Muscle of arm (tissue), 12 donors: Measurements from ENCODE around the gene RIN3. TPM values are rescaled to one million over a fixed set of nuclear protein-coding genes. Genes with fewer than 3 reads are reported as not detected.

Experiments used
- DNase-seq: peaks from one replicate; pipeline ENCODE4 v3.0.0-alpha.2; 2013
- polyA plus RNA-seq, 12 donors: library from polyadenylated mRNA; unstranded; fragments of 120-200 nt; gene quantifications; one replicate each; pipeline ENCODE4 v1.2.1, GENCODE V29; 2013; ENCODE audit not compliant: insufficient read length in 12 of 12

The RIN3 gene
- polyA plus RNA-seq, 12 donors: 9.8 to 50.6 (median 12.1) TPM; not detected in 1

GRCh38 chr14:92645841-92646478 lies 132.4 kb downstream of the RIN3 start:
- DNase-seq: no peak

GRCh38 chr14:92646952-92647796 lies 133.6 kb downstream of the RIN3 start:
- peak; percentile 55 for DNase-seq

GRCh38 chr14:92647797-92648279 lies 134.3 kb downstream of the RIN3 start:
- no peak for DNase-seq

- DNase-seq: no peak
Measured at GRCh38 chr14:92649066-92649465, 135.5 kb downstream of the RIN3 start.

- no peak for DNase-seq
Measured at GRCh38 chr14:92649934-92650545, 136.5 kb downstream of the RIN3 start.

- no peak for DNase-seq
Measured at GRCh38 chr14:92650581-92651105, 137.1 kb downstream of the RIN3 start.

GRCh38 chr14:92651106-92651757 lies 137.7 kb downstream of the RIN3 start:
- DNase-seq: no peak

- no peak for DNase-seq
Measured at GRCh38 chr14:92651758-92652406, 138.3 kb downstream of the RIN3 start.

- no peak for DNase-seq
Measured at GRCh38 chr14:92652413-92653151, 139.0 kb downstream of the RIN3 start.

- DNase-seq: no peak
Measured at GRCh38 chr14:92653162-92653651, 139.6 kb downstream of the RIN3 start.

GRCh38 chr14:92654239-92654901 lies 140.8 kb downstream of the RIN3 start:
- no peak for DNase-seq

- no peak for DNase-seq
Measured at GRCh38 chr14:92655419-92656201, 142.0 kb downstream of the RIN3 start.

- no peak for DNase-seq
Measured at GRCh38 chr14:92656306-92657081, 142.9 kb downstream of the RIN3 start.

- no peak for DNase-seq
Measured at GRCh38 chr14:92657457-92658142, 144.0 kb downstream of the RIN3 start.

GRCh38 chr14:92658160-92658559 lies 144.6 kb downstream of the RIN3 start:
- no peak for DNase-seq

- no peak for DNase-seq
Measured at GRCh38 chr14:92658684-92659083, 145.1 kb downstream of the RIN3 start.

GRCh38 chr14:92659765-92660561 lies 146.4 kb downstream of the RIN3 start:
- DNase-seq: no peak
